ENCODE measurements around the gene PIK3CB. TPM values are rescaled to one million over a fixed set of nuclear protein-coding genes. Genes with fewer than 3 reads are reported as not detected.
"Not testable (repeated sequence)": the region's sequence is repeated elsewhere in the genome, so short reads cannot be mapped to it uniquely, and the experiment has no call there.

Gene PIK3CB
- total and polyA plus RNA-seq, 2 donors: 11.7 to 20.2 TPM

DNA sequence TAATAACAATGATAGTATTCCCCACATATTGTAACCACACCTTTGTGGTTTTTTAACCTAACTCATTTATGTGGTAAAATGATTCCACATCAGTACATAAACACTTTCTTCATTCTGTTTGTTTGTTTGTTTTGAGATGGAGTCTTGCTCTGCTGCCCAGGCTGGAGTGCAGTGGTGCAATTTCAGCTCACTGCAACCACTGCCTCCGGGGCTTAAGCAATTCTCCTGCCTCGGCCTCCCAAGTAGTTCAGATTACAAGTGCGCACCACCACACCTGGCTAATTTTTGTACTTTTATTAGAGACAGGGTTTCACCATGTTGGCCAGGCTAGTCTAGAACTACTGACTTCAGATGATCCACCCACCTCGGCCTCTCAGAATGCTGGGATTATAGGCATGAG is 14.3 kb downstream of the PIK3CB start:
- H3K9me3 ChIP-seq (ENCODE audit: control insufficient read depth in 2 of 2, insufficient read depth in 1 of 2, low read length in 1 of 2); H3K4me1 ChIP-seq (ENCODE audit: control insufficient read depth in 2 of 2, insufficient read depth in 2 of 2, low read length in 2 of 2); DNase-seq (ENCODE audit: low read depth in 6 of 9, low spot score in 9 of 9); H3K36me3 ChIP-seq (ENCODE audit: control insufficient read depth in 2 of 2, insufficient read depth in 2 of 2, low read length in 1 of 2); H3K4me3 ChIP-seq (ENCODE audit: low read length in 2 of 2); H3K27me3 ChIP-seq (ENCODE audit: control insufficient read depth in 2 of 2, insufficient read depth in 1 of 2, low read length in 1 of 2); H3K27ac ChIP-seq (ENCODE audit: low read depth in 1 of 2, low read length in 1 of 2): not testable (repeated sequence)
- WGBS: over 99% methylated on average over 4 of the region's 4 CpGs

DNA sequence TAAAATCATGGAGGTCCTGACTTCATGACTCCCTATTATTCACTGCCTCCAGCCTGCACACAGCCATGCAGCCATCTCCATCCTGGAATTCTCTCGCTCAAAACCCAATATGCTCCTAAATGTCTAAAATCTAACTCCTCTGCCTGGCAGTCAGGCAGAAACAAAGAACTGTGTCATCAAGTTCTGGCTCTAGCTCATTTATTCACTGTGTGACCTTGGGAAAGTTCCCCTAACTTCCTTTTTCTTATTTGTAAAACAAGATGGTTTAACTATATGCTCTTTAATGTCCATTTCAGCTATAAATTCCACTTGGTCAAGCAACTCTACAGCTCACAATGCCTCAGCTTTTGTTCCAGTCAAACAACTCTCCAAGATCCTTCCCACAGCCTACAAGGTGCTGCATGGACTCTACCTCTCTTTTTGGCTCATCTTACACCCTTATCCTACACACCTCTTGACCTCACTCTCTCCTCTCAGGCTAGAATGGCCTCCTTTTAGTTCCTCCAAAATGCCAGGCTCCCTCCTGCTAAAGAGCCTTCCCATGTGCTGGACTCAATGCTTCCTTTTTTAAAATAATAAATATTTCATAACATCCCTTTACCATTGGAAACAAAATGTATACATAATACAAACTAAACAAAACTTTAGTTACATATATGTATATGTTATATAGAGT is 16.4 kb downstream of the PIK3CB start:
- DNase-seq (ENCODE audit: low read depth in 6 of 9, low spot score in 9 of 9): no peak
- Histone ChIP-seq H3K27ac (ENCODE audit: low read depth in 1 of 2, low read length in 1 of 2) (no peak overlapping the region), H3K4me3 (ENCODE audit: low read length in 2 of 2) (no peak overlapping the region), H3K9me3 (ENCODE audit: control insufficient read depth in 2 of 2, insufficient read depth in 1 of 2, low read length in 1 of 2) (no peaks in the 10 kb centered on the region), H3K27me3 (ENCODE audit: control insufficient read depth in 2 of 2, insufficient read depth in 1 of 2, low read length in 1 of 2) (no peaks in the 10 kb centered on the region), H3K36me3 (ENCODE audit: control insufficient read depth in 2 of 2, insufficient read depth in 2 of 2, low read length in 1 of 2) (no peaks in the 10 kb centered on the region), H3K4me1 (ENCODE audit: control insufficient read depth in 2 of 2, insufficient read depth in 2 of 2, low read length in 2 of 2) (peaks cover 5 to 6% of the 10 kb centered on the region in 2 donors)
- WGBS: 95% methylated on average over 1 of the region's 1 CpG

GRCh38 chr3:138817695-138818094 is 17.0 kb downstream of the PIK3CB start:
- WGBS: 96% methylated on average over 3 of the region's 3 CpGs

DNA sequence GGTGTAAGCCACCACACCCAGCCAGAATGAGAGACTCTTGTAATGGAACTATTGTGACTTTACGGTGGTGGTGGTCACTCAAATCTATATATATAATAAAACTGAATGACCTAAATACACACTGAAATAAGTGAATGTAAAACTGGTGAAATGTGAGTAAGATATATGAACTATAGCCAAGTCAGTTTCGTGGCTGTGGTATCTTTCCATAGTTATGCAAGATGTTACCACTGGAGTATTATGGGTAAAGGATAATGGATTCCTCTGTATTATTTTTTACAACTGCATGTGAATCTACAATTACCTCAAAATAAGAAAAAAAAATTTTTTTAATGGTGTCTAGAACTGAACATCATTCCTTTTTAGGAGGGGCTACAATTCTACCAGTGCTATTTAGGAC is 21.9 kb downstream of the PIK3CB start:
- no peak overlapping the region for H3K27ac ChIP-seq (ENCODE audit: low read depth in 1 of 2, low read length in 1 of 2)
- WGBS: over 99% methylated on average over 2 of the region's 2 CpGs
- no peak for DNase-seq (ENCODE audit: low read depth in 6 of 9, low spot score in 9 of 9)
- H3K4me1 ChIP-seq (ENCODE audit: control insufficient read depth in 2 of 2, insufficient read depth in 2 of 2, low read length in 2 of 2): peaks cover 5 to 6% of the 10 kb centered on the region in 2 donors
- H3K27me3 ChIP-seq (ENCODE audit: control insufficient read depth in 2 of 2, insufficient read depth in 1 of 2, low read length in 1 of 2): no peaks in the 10 kb centered on the region
- H3K9me3 ChIP-seq (ENCODE audit: control insufficient read depth in 2 of 2, insufficient read depth in 1 of 2, low read length in 1 of 2): no peaks in the 10 kb centered on the region
- no peak overlapping the region for H3K4me3 ChIP-seq (ENCODE audit: low read length in 2 of 2)
- H3K36me3 ChIP-seq (ENCODE audit: control insufficient read depth in 2 of 2, insufficient read depth in 2 of 2, low read length in 1 of 2): no peaks in the 10 kb centered on the region

More at GRCh38 chr3:138817695-138818094, 17.0 kb downstream of the PIK3CB start:
- Histone ChIP-seq H3K4me3 (ENCODE audit: low read length in 2 of 2) (no peak overlapping the region), H3K9me3 (ENCODE audit: control insufficient read depth in 2 of 2, insufficient read depth in 1 of 2, low read length in 1 of 2) (no peaks in the 10 kb centered on the region), H3K4me1 (ENCODE audit: control insufficient read depth in 2 of 2, insufficient read depth in 2 of 2, low read length in 2 of 2) (peaks cover 5 to 6% of the 10 kb centered on the region in 2 donors), H3K36me3 (ENCODE audit: control insufficient read depth in 2 of 2, insufficient read depth in 2 of 2, low read length in 1 of 2) (no peaks in the 10 kb centered on the region), H3K27ac (ENCODE audit: low read depth in 1 of 2, low read length in 1 of 2) (no peak overlapping the region), H3K27me3 (ENCODE audit: control insufficient read depth in 2 of 2, insufficient read depth in 1 of 2, low read length in 1 of 2) (no peaks in the 10 kb centered on the region)
- no peak for DNase-seq (ENCODE audit: low read depth in 6 of 9, low spot score in 9 of 9)

DNA sequence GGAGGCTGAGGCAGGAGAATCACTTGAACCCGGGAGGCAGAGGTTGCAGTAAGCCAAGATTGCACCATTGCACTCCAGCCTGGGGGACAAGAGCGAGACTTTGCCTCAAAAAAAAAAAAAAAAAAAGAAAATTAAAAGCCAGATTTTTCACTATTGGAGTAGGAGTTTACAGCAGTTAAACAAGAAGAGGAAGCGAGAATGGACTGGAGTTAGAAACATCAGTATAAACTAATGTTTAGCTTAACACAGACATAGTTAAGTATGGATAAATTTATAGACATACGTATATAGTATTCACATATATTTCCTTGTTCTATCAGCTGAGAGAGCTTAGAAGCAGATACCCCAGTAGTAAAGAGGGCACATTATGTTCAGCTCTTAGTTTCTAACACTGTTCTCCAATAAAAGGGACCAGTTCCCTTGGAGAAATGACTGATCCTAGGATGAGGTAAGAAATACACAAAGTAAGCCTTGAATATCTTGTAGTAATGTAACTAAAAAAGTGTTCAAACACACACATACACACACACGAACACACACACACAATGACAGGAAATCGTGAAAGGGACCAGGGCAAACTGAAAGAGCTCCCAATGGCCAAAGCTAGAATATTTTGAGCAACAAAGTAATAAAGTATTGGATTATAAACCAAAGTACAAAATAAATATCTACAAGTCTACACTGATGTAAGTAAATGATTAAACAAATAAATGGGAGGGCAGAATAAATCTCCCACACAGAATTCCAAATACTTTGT is 25.1 kb downstream of the PIK3CB start:
- Histone ChIP-seq H3K27me3 (ENCODE audit: control insufficient read depth in 2 of 2, insufficient read depth in 1 of 2, low read length in 1 of 2) (no peaks in the 10 kb centered on the region), H3K27ac (ENCODE audit: low read depth in 1 of 2, low read length in 1 of 2) (no peak overlapping the region), H3K4me1 (ENCODE audit: control insufficient read depth in 2 of 2, insufficient read depth in 2 of 2, low read length in 2 of 2) (no peaks in the 10 kb centered on the region), H3K4me3 (ENCODE audit: low read length in 2 of 2) (no peak overlapping the region), H3K9me3 (ENCODE audit: control insufficient read depth in 2 of 2, insufficient read depth in 1 of 2, low read length in 1 of 2) (no peaks in the 10 kb centered on the region), H3K36me3 (ENCODE audit: control insufficient read depth in 2 of 2, insufficient read depth in 2 of 2, low read length in 1 of 2) (no peaks in the 10 kb centered on the region)
- WGBS: 94% methylated on average over 6 of the region's 6 CpGs
- DNase-seq (ENCODE audit: low read depth in 6 of 9, low spot score in 9 of 9): no peak

DNA sequence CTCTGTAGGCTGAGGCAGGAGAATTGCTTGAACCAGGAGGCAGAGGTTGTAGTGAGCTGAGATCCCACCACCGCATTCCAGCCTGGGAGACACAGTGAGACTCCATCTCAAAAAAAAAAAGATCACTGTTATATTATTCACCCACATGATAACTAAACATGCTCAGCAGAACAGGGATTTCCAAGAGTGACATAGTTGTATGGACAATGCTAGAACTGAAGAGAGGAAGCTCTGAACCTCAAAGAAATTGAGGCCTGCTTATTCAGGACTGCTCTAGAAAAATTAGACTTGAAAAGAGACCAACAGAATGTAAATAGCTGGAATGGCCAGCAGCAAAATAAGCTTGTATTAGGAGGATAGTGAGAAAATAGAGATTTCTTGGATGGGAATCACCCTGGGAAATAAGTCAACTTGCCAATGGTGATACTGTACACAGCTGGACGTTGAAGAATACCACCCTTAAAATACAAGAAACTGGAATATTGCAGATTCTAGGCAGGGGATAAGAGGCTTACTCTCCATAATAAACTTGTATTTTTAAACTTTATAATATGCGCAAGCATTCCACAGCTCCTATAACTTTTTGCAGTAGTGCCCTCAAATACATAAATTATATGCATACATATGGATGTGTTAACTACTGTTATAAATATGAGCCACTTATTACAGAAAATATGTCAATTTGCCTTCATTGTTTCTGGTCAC is 28.2 kb downstream of the PIK3CB start:
- no peak overlapping the region for H3K27ac ChIP-seq (ENCODE audit: low read depth in 1 of 2, low read length in 1 of 2)
- no peaks in the 10 kb centered on the region for H3K4me1 ChIP-seq (ENCODE audit: control insufficient read depth in 2 of 2, insufficient read depth in 2 of 2, low read length in 2 of 2)
- no peaks in the 10 kb centered on the region for H3K27me3 ChIP-seq (ENCODE audit: control insufficient read depth in 2 of 2, insufficient read depth in 1 of 2, low read length in 1 of 2)
- DNase-seq (ENCODE audit: low read depth in 6 of 9, low spot score in 9 of 9): no peak
- no peak overlapping the region for H3K4me3 ChIP-seq (ENCODE audit: low read length in 2 of 2)
- WGBS: 97% methylated on average over 3 of the region's 3 CpGs
- no peaks in the 10 kb centered on the region for H3K9me3 ChIP-seq (ENCODE audit: control insufficient read depth in 2 of 2, insufficient read depth in 1 of 2, low read length in 1 of 2)
- H3K36me3 ChIP-seq (ENCODE audit: control insufficient read depth in 2 of 2, insufficient read depth in 2 of 2, low read length in 1 of 2): peaks cover 0 to 2% of the 10 kb centered on the region in 2 donors

GRCh38 chr3:138803006-138803653 is 31.6 kb downstream of the PIK3CB start:
- peaks cover 0 to 2% of the 10 kb centered on the region in 2 donors for H3K4me1 ChIP-seq (ENCODE audit: control insufficient read depth in 2 of 2, insufficient read depth in 2 of 2, low read length in 2 of 2)
- no peaks in the 10 kb centered on the region for H3K9me3 ChIP-seq (ENCODE audit: control insufficient read depth in 2 of 2, insufficient read depth in 1 of 2, low read length in 1 of 2)
- WGBS: 96% methylated on average over 2 of the region's 2 CpGs
- H3K27me3 ChIP-seq (ENCODE audit: control insufficient read depth in 2 of 2, insufficient read depth in 1 of 2, low read length in 1 of 2): no peaks in the 10 kb centered on the region
- H3K36me3 ChIP-seq (ENCODE audit: control insufficient read depth in 2 of 2, insufficient read depth in 2 of 2, low read length in 1 of 2): peaks cover 0 to 2% of the 10 kb centered on the region in 2 donors
- H3K27ac ChIP-seq (ENCODE audit: low read depth in 1 of 2, low read length in 1 of 2): no peak overlapping the region
- no peak for DNase-seq (ENCODE audit: low read depth in 6 of 9, low spot score in 9 of 9)
- no peak overlapping the region for H3K4me3 ChIP-seq (ENCODE audit: low read length in 2 of 2)

GRCh38 chr3:138802223-138802622 is 32.5 kb downstream of the PIK3CB start:
- H3K27me3 ChIP-seq (ENCODE audit: control insufficient read depth in 2 of 2, insufficient read depth in 1 of 2, low read length in 1 of 2); DNase-seq (ENCODE audit: low read depth in 6 of 9, low spot score in 9 of 9); H3K4me1 ChIP-seq (ENCODE audit: control insufficient read depth in 2 of 2, insufficient read depth in 2 of 2, low read length in 2 of 2); H3K4me3 ChIP-seq (ENCODE audit: low read length in 2 of 2); H3K9me3 ChIP-seq (ENCODE audit: control insufficient read depth in 2 of 2, insufficient read depth in 1 of 2, low read length in 1 of 2); H3K27ac ChIP-seq (ENCODE audit: low read depth in 1 of 2, low read length in 1 of 2); H3K36me3 ChIP-seq (ENCODE audit: control insufficient read depth in 2 of 2, insufficient read depth in 2 of 2, low read length in 1 of 2): not testable (repeated sequence)
- 97% methylated on average over 6 of the region's 6 CpGs for WGBS

All from thymus (tissue), 11 donors.